ENCODE measurements around the gene CEP350.
"Not testable (repeated sequence)": the region's sequence is repeated elsewhere in the genome, so short reads cannot be mapped to it uniquely, and the experiment has no call there.

Gene CEP350

GRCh38 chr1:179951383-179952144, 3.0 kb upstream of the CEP350 start:
- no peak for DNase-seq

- no peak for DNase-seq
Observed at GRCh38 chr1:179952186-179952585, 2.4 kb upstream of the CEP350 start.

- no peak for DNase-seq
Observed at GRCh38 chr1:179953974-179954492, 577 bp upstream of the CEP350 start.

- no peak for DNase-seq
Observed at GRCh38 chr1:179955287-179955680, 674 bp downstream of the CEP350 start.

- no peak for DNase-seq
Observed at GRCh38 chr1:179955731-179956130, 1.1 kb downstream of the CEP350 start.

- DNase-seq, result no peak
Observed at GRCh38 chr1:179958359-179958758, 3.7 kb downstream of the CEP350 start.

GRCh38 chr1:179962168-179962567, 7.6 kb downstream of the CEP350 start:
- not testable (repeated sequence) for DNase-seq

- DNase-seq, result no peak
Observed at GRCh38 chr1:179966551-179966950, 11.9 kb downstream of the CEP350 start.

GRCh38 chr1:179968284-179968993, 13.8 kb downstream of the CEP350 start:
- no peak for DNase-seq

GRCh38 chr1:179968994-179969919, 14.6 kb downstream of the CEP350 start:
- DNase-seq, result no peak

GRCh38 chr1:179969962-179970361, 15.4 kb downstream of the CEP350 start:
- DNase-seq, result no peak

- no peak for DNase-seq
Observed at GRCh38 chr1:179971563-179972496, 17.2 kb downstream of the CEP350 start.

- no peak for DNase-seq
Observed at GRCh38 chr1:179973198-179974110, 18.8 kb downstream of the CEP350 start.

GRCh38 chr1:179976970-179977651, 22.5 kb downstream of the CEP350 start:
- DNase-seq, result no peak

GRCh38 chr1:179978199-179979079, 23.8 kb downstream of the CEP350 start:
- DNase-seq, result no peak

- no peak for DNase-seq
Observed at GRCh38 chr1:179984101-179984500, 29.5 kb downstream of the CEP350 start.

- DNase-seq, result no peak
Observed at GRCh38 chr1:179984942-179985341, 30.3 kb downstream of the CEP350 start.

GRCh38 chr1:179990847-179991246, 36.2 kb downstream of the CEP350 start:
- no peak for DNase-seq

GRCh38 chr1:179995576-179995975, 41.0 kb downstream of the CEP350 start:
- DNase-seq, result no peak

Data from T-helper 9 cell (primary cell).